Peyer's patch (tissue), 4 donors: ENCODE measurements around the gene RTBDN.

Source experiments
- POLR2A ChIP-seq, 2 donors: fragments of 450-650 bp; IDR thresholded peaks; one replicate each; pipeline ENCODE4 v1.5.1; 2017; ENCODE audit warnings: antibody characterized with exemption in 2 of 2, mild to moderate bottlenecking in 2 of 2, moderate library complexity in 2 of 2
- TF ChIP-seq, protein P1 (sequence below), 6 experiments: fragments of 450-650 bp in 4 of 6; fragments of 200-600 bp in 2 of 6; sonication (generic) in 1 of 6; IDR thresholded peaks; one replicate each; pipeline ENCODE4 v1.5.1; 2017 to 2019; ENCODE audit warnings: antibody characterized with exemption in 6 of 6, mild to moderate bottlenecking in 3 of 6, moderate library complexity in 1 of 6

- TF ChIP-seq, protein P1, sequence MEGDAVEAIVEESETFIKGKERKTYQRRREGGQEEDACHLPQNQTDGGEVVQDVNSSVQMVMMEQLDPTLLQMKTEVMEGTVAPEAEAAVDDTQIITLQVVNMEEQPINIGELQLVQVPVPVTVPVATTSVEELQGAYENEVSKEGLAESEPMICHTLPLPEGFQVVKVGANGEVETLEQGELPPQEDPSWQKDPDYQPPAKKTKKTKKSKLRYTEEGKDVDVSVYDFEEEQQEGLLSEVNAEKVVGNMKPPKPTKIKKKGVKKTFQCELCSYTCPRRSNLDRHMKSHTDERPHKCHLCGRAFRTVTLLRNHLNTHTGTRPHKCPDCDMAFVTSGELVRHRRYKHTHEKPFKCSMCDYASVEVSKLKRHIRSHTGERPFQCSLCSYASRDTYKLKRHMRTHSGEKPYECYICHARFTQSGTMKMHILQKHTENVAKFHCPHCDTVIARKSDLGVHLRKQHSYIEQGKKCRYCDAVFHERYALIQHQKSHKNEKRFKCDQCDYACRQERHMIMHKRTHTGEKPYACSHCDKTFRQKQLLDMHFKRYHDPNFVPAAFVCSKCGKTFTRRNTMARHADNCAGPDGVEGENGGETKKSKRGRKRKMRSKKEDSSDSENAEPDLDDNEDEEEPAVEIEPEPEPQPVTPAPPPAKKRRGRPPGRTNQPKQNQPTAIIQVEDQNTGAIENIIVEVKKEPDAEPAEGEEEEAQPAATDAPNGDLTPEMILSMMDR (IDR thresholded peaks at IDR 0.05), result no peak
- TF ChIP-seq POLR2A (IDR thresholded peaks at IDR 0.05), result no peak
These were observed 47.4 kb downstream of the RTBDN start for GRCh38 chr19:12786952-12787351.
